GM23248 (cell line): Measurements from ENCODE around the gene NEUROG1.

Experiments used
- EZH2 ChIP-seq: fragments of 200-600 bp; sonication (generic); IDR thresholded peaks from 2 replicates; pipeline ENCODE4 v1.6.1; 2018; ENCODE audit warnings: antibody characterized with exemption, mild to moderate bottlenecking; ENCODE audit not compliant: insufficient read depth, poor library complexity, severe bottlenecking
- EZH2phosphoT487 ChIP-seq: fragments of 200-600 bp; sonication (generic); IDR thresholded peaks from 2 replicates; pipeline ENCODE4 v1.6.1; 2018; ENCODE audit warnings: antibody characterized with exemption, moderate library complexity, mild to moderate bottlenecking, low read depth; ENCODE audit not compliant: insufficient read depth

DNA sequence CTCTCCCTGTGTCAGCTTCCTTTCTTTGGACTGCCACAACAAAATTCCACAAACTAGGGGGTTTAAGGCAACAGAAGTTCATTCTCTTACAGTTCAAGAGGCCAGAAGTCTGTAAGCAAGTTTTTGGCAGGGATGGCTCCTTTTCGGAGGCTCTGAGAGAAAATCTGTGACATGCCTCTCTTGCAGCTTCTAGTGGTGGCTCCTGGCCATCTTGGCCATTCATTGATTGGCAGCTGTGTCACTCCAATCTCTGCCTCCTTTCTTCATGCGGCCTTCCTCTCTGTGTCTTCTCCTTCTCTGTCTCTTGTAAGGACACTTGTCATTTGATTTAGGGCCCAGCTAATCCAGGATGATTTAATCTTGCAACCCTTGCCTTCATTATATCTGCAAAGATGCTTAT, 2.0 kb upstream of the NEUROG1 start:
- TF ChIP-seq EZH2, result no peak
- no peak for TF ChIP-seq EZH2phosphoT487
